Effector memory CD4-positive, alpha-beta T cell (primary cell): Measurements from ENCODE around the gene LST1.
A peak's percentile ranks its signal among the peaks of the same experiment; 100 is the strongest.

Experiments used
- DNase-seq, 3 donors: peaks; one replicate each; pipeline ENCODE4 v3.0.0-alpha.2; 2020
- H3K27ac ChIP-seq: 2 replicates; pipeline ENCODE4 v1.7.0; 2013; ENCODE audit warnings: mild to moderate bottlenecking, low read length, moderate library complexity; ENCODE audit not compliant: insufficient read depth, poor library complexity, severe bottlenecking
- H3K27me3 ChIP-seq: replicated peaks from 2 replicates; pipeline ENCODE4 v1.7.0; 2013; ENCODE audit warnings: mild to moderate bottlenecking, low read length; ENCODE audit not compliant: insufficient read depth, control insufficient read depth, poor library complexity, severe bottlenecking
- H3K36me3 ChIP-seq: 2 replicates; pipeline ENCODE4 v1.7.0; 2013; ENCODE audit warnings: mild to moderate bottlenecking, low read length, moderate library complexity; ENCODE audit not compliant: control insufficient read depth, insufficient read depth
- H3K4me1 ChIP-seq: 2 replicates; pipeline ENCODE4 v1.7.0; 2013; ENCODE audit warnings: low read length, mild to moderate bottlenecking; ENCODE audit not compliant: control insufficient read depth, insufficient read depth, poor library complexity, severe bottlenecking
- H3K4me3 ChIP-seq: 2 replicates; pipeline ENCODE4 v1.7.0; 2013; ENCODE audit warnings: low read length, low read depth, mild to moderate bottlenecking; ENCODE audit not compliant: insufficient read depth, poor library complexity, severe bottlenecking
- H3K9me3 ChIP-seq: 2 replicates; pipeline ENCODE4 v1.7.0; 2013; ENCODE audit warnings: mild to moderate bottlenecking, low read length, moderate library complexity; ENCODE audit not compliant: control insufficient read depth
- total RNA-seq, 3 donors: gene quantifications; one replicate each; lab custom pipeline; 2026; lab: John Stamatoyannopoulos, UW

LST1 gene
- 7.1 to 12.3 (median 12.0) reads per million in 3 donors for total RNA-seq

DNA sequence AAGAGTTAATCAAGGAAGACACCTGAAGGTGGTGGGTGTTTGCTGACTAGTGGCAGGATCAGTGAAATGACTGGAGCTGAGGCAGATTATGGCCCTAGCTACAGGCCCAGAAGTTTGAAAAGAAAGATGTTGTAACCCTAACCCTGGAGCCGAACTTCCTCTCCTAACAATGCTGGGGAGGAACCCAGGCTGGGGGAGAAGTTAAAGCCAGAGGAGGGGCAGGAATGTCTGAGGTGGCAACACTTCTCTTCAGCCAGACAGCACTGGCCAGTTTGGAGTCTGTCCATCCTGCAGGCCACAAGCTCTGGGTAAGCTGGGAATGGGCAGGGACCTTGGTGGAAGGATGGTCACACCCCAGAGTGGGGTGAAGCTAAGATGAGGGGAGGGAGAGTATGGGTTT lies at the start of gene LST1:
Gene LST1, plus strand, starts transcription at position 270 of the 400 bp plus-strand sequence. CDS start 1,023 bp downstream, outside the sequence.
- peak within 1 kb of the TSS; percentile 27 for H3K4me3 ChIP-seq
- no peaks in the 10 kb centered on the region for H3K9me3 ChIP-seq
- H3K36me3 ChIP-seq: no peaks in the 10 kb centered on the region
- H3K27ac ChIP-seq: peak within 1 kb of the TSS; percentile 95
- DNase-seq: no peak
- H3K4me1 ChIP-seq: peaks cover 65% of the 10 kb centered on the region
- H3K27me3 ChIP-seq: no peaks in the 10 kb centered on the region

DNA sequence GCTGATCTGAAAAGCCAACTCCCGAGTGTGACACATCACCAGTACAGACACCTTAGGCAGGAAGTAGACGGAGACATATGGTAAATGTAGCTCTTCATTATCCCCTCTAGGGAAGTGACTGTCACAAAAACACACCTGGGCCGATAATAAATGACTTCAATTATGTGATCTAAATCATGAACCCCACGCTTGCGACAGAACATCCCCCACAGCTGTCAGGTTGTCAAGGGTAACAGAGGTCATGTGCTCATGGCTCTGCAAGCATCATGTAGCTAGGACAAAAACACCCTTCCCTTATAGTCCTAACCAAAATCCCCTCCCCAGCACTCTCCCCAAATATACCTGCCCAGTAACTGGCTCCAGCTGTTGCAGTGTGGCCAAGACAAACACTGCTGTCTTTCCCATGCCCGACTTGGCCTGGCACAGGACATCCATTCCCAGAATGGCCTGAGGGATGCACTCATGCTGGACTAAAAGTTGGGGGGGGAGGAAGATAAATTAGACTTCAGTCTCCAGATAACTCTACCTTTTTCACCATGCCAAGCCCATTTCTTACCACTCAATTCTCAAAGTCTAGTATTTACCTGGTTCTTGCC lies 47.2 kb upstream of the LST1 start:
- H3K4me1 ChIP-seq: peaks cover 23% of the 10 kb centered on the region
- H3K27me3 ChIP-seq: no peaks in the 10 kb centered on the region
- peaks cover 60% of the 10 kb centered on the region for H3K36me3 ChIP-seq
- no peaks in the 10 kb centered on the region for H3K9me3 ChIP-seq
- no peak for DNase-seq
- peak overlapping the region; percentile 93 for H3K27ac ChIP-seq
- H3K4me3 ChIP-seq: no peak overlapping the region

DNA sequence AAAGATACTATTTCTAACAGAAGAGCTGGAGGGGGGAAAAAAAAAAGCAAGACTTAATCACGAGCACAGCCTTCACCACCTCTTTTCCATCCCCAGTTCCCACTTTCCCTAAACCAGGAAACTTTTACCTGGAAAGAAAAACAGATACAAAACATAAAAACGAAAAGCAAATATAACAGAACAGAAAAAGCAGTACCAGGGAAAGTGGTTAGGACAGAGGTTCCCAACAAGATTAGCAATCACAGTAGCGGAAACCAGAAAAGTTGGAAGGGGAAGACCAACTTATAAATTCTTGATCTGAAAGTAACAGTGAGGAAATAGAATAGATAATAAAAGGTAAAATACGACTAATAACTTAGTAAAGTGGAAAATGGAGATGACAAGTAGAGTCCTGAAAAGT lies 45.4 kb upstream of the LST1 start:
- Histone ChIP-seq H3K9me3 (no peaks in the 10 kb centered on the region), H3K27ac (peak overlapping the region; percentile 93), H3K4me1 (peaks cover 23% of the 10 kb centered on the region), H3K4me3 (peak overlapping the region; percentile 61), H3K27me3 (no peaks in the 10 kb centered on the region), H3K36me3 (peaks cover 43% of the 10 kb centered on the region)
- no peak for DNase-seq

DNA sequence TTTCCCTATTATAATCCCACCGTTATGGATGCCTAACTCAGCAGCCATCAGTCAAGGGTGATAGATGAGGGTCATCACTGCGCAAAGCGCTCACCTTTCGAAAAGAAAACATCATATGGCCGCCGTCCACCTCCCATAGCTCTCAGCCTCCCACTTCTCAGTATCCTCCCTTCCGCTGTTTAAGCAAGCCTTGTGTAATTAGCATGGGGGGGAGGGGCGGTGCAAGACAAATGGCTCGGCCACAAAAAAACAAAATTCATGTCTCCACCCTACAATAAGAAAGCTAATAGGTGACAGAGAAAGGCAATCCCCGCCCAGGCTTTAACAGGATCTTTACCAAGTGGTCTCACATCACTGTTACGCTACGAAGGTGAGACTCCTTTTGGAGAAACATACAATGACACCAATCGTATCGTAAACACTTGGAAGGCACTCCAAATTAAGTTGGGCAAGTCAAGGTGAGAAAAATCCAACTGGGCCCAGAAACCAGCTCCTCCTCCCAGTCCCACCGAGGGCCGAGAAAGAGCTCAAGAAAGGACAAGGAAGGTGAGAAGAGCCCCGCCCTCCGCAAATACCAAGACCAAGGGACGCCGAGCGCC lies 44.9 kb upstream of the LST1 start:
- Histone ChIP-seq H3K4me1 (peaks cover 23% of the 10 kb centered on the region), H3K27ac (peak overlapping the region; percentile 93), H3K9me3 (no peaks in the 10 kb centered on the region), H3K36me3 (peaks cover 37% of the 10 kb centered on the region), H3K4me3 (peak overlapping the region; percentile 61), H3K27me3 (no peaks in the 10 kb centered on the region)
- peak; percentile 51 to 65 (median 59) for DNase-seq

DNA sequence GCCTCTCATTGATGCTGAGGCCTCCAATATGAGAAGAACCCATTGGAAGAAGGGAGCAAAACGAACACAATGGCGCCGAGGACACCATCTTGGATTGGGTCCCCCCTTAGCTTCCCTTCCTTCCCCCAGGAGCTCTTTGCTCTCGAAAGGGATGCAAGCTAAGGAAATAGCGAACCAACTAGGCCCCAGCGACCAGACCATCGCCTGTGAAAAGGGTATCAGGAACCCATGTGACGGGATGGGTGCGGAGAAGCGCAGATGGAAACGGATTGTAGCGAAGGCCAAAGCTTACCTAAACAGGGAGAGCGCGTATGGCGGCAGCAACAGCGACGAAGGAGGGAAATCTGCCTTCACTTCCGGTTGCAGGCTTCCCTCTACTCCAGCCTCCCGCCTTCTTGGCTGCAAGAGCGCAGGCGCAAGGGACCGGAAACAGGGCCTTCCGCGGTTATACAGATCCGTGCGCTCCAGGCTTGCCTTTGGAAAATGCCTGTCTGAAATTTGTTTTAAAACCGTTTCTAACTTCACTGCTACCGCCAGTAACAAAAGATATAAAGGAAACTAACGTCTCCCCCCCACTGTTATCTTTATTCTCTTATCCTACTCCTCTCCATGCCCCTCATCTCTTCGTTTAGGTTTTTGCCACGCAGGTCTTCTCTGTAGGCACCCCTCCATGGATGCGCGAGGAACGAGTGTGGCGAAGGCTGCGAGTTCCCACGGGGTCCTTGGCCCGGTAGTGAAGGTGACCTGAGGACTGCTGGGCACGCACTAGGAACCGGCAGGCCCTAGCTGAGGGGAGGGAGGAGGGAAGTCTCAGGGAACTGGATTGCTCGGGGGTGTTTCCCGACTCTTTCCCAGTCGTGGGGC lies 44.2 kb upstream of the LST1 start, which contains the start of gene DDX39B:
Gene DDX39B, minus strand, starts transcription at position 346 of the 864 bp plus-strand sequence. CDS start 1,471 bp downstream, outside the sequence.
- Histone ChIP-seq H3K27ac (peak within 1 kb of the TSS; percentile 93), H3K9me3 (no peaks in the 10 kb centered on the region), H3K27me3 (no peaks in the 10 kb centered on the region), H3K4me1 (peaks cover 28% of the 10 kb centered on the region), H3K36me3 (peaks cover 30% of the 10 kb centered on the region), H3K4me3 (peak within 1 kb of the TSS; percentile 61)
- peak; percentile 87 to 92 (median 89) for DNase-seq

DNA sequence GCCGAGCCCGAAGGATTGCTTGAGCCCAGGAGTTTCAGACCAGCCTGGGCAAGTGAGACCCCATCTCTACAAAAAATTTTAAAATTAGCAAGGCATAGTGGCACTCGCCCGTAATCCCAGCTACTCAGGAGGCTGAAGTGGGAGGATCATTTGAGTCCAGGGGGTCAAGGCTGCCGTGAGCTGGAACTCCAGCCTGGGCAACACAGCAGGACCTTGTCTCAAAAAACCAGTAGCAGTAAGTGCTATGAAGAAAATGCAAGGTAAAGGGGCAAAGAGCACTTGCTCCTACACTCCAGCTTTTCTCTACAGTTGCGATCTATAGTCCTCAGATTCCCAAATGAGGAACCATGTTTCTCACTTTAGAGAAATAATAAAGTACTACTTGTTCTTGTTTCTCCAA lies 42.4 kb upstream of the LST1 start:
- Histone ChIP-seq H3K9me3 (no peaks in the 10 kb centered on the region), H3K4me1 (peaks cover 39% of the 10 kb centered on the region), H3K27me3 (no peaks in the 10 kb centered on the region), H3K36me3 (peaks cover 15% of the 10 kb centered on the region), H3K27ac (no peak overlapping the region), H3K4me3 (no peak overlapping the region)
- DNase-seq: no peak

DNA sequence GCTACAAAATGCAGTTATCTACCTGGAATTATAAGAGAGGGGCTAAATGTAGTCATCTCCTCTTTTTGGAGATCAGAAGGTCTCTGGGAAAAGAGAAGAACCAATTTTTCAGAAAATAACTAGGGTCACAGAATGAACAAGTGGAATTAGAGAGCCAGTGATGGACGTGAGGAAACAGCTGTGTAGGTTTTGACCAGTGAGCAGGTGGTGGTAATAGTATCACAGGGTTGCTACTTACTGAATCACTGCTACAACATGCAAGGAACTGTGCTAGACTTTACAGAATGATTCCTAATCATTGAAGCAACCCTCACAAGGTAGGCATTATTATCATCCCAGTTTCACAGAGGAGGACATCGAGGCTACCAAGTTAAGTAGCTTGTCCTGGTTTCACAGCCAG lies 41.4 kb upstream of the LST1 start:
- H3K9me3 ChIP-seq: no peaks in the 10 kb centered on the region
- H3K36me3 ChIP-seq: peaks cover 4% of the 10 kb centered on the region
- DNase-seq: no peak
- H3K4me3 ChIP-seq: no peak overlapping the region
- no peak overlapping the region for H3K27ac ChIP-seq
- no peaks in the 10 kb centered on the region for H3K27me3 ChIP-seq
- H3K4me1 ChIP-seq: peaks cover 31% of the 10 kb centered on the region

DNA sequence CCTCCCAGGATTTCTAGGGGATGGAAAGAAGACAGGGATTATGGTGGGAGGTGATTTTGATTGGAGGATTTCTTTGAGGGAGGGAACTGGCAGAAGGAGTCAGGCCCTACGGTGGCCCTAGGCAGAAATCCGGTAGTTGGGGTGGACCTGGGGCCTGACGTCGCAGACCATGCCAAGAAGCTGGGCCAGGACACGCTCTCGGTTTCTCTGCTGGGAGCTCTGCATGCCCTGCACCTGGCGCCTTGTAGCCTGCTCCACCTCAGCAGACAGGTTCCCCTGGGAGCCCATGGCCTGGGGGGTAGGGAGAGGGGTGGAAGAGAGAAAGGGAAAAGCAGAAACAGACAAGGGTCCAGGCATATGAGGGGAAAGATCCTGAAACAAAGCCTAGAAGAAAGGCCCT lies 40.8 kb upstream of the LST1 start:
- H3K36me3 ChIP-seq: no peaks in the 10 kb centered on the region
- H3K9me3 ChIP-seq: no peaks in the 10 kb centered on the region
- peaks cover 25% of the 10 kb centered on the region for H3K4me1 ChIP-seq
- no peak overlapping the region for H3K27ac ChIP-seq
- H3K4me3 ChIP-seq: no peak overlapping the region
- no peak for DNase-seq
- no peaks in the 10 kb centered on the region for H3K27me3 ChIP-seq

DNA sequence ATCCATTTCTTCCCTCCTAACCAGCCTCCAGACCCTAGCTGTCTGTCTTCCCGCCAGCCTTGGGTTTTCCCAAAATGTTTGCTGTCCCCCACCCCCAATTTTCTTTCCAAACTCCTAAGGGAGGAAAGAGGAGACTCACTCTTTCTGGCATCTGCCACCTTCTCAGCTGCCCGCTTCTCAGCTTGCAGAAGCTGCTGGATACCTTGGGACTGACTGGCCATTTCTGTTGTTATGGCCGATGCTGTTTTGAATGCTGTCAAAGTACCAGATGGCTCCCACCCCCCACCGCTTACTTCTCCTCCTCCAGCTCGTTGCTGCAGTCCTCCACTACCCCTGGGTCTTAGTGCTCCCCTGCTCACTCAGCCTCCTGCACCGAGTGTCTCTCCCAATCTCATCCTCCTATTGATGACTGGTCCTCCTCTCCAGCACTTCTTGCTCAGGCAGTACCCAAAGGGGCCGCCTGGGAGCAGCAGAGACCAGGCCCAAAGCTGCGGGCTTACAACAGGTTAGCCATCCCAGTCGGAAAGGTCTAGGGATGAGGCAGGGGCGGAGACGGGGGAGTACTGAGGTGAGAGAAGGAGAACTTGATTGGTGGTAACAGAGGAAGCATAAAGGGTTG lies 39.6 kb upstream of the LST1 start, which contains the start of gene ATP6V1G2:
Gene ATP6V1G2, minus strand, starts transcription at position 270 of the 619 bp plus-strand sequence. Its CDS starts 49 bp downstream, at position 221.
- peak; percentile 65 to 83 (median 78) for DNase-seq
- Histone ChIP-seq H3K27me3 (no peaks in the 10 kb centered on the region), H3K9me3 (no peaks in the 10 kb centered on the region), H3K4me3 (peak within 1 kb of the TSS; percentile 15), H3K27ac (peak within 1 kb of the TSS; percentile 76), H3K4me1 (peaks cover 20% of the 10 kb centered on the region), H3K36me3 (no peaks in the 10 kb centered on the region)
